Osteoblast (primary cell): ENCODE results near the gene RSPH4A. TPM values are rescaled to one million over a fixed set of nuclear protein-coding genes. Genes with fewer than 3 reads are reported as not detected.
A peak's percentile ranks its signal among the peaks of the same experiment; 100 is the strongest.

ENCODE experiments used
- DNase-seq: peaks from one replicate; pipeline ENCODE4 v3.0.0; 2011; ENCODE audit warnings: low spot score, mixed read lengths; ENCODE audit not compliant: insufficient read length; ENCODE audit errors: missing footprints
- H2AFZ ChIP-seq: 2 replicates; pipeline ENCODE4 v1.6.0; 2011; ENCODE audit warnings: mild to moderate bottlenecking, low read length
- H3K27ac ChIP-seq: 2 replicates; pipeline ENCODE4 v1.5.1; 2011; ENCODE audit warnings: mild to moderate bottlenecking, low read depth, low read length, moderate library complexity
- H3K27me3 ChIP-seq: 2 replicates; pipeline ENCODE4 v1.6.0; 2012; ENCODE audit warnings: mild to moderate bottlenecking, control low read depth, inconsistent platforms, low read length, moderate library complexity; ENCODE audit not compliant: insufficient read depth
- H3K36me3 ChIP-seq: 2 replicates; pipeline ENCODE4 v1.5.1; 2011; ENCODE audit warnings: mild to moderate bottlenecking, low read length, control low read depth, moderate library complexity; ENCODE audit not compliant: insufficient read depth
- H3K4me1 ChIP-seq: 2 replicates; pipeline ENCODE4 v1.5.1; 2011; ENCODE audit warnings: mild to moderate bottlenecking, low read length, control low read depth, moderate library complexity; ENCODE audit not compliant: insufficient read depth
- H3K4me2 ChIP-seq: 2 replicates; pipeline ENCODE4 v1.6.0; 2011; ENCODE audit warnings: mild to moderate bottlenecking, low read length; ENCODE audit not compliant: insufficient read depth
- H3K4me3 ChIP-seq: fragments of 200-600 bp; sonication (generic); 3 replicates; pipeline ENCODE4 v1.5.1; 2012; ENCODE audit warnings: mild to moderate bottlenecking, low read length, inconsistent platforms; ENCODE audit not compliant: insufficient read depth
- H3K79me2 ChIP-seq: 2 replicates; pipeline ENCODE4 v1.6.0; 2012; ENCODE audit warnings: mild to moderate bottlenecking, low read length, control low read depth, inconsistent platforms; ENCODE audit not compliant: insufficient read depth
- H3K9me3 ChIP-seq: 2 replicates; pipeline ENCODE4 v1.5.1; 2011; ENCODE audit warnings: low read depth, low read length, control low read depth
- H4K20me1 ChIP-seq: 2 replicates; pipeline ENCODE4 v1.6.0; 2012; ENCODE audit warnings: mild to moderate bottlenecking, low read length, control low read depth; ENCODE audit not compliant: insufficient read depth
- total RNA-seq: library from RNA; depleted of rRNA; stranded (reverse); fragments of >200 nt; gene quantifications from 2 replicates; pipeline ENCODE4 v1.2.3, GENCODE V29; 2012
- TF ChIP-seq, protein P1 (sequence below): IDR thresholded peaks from 2 replicates; pipeline ENCODE4 v1.5.1; 2011; ENCODE audit warnings: mild to moderate bottlenecking, low read depth, low read length, moderate library complexity; ENCODE audit errors: extremely low read depth

Gene RSPH4A
- total RNA-seq = 0.36 and 0.59 TPM in 2 replicates

DNA sequence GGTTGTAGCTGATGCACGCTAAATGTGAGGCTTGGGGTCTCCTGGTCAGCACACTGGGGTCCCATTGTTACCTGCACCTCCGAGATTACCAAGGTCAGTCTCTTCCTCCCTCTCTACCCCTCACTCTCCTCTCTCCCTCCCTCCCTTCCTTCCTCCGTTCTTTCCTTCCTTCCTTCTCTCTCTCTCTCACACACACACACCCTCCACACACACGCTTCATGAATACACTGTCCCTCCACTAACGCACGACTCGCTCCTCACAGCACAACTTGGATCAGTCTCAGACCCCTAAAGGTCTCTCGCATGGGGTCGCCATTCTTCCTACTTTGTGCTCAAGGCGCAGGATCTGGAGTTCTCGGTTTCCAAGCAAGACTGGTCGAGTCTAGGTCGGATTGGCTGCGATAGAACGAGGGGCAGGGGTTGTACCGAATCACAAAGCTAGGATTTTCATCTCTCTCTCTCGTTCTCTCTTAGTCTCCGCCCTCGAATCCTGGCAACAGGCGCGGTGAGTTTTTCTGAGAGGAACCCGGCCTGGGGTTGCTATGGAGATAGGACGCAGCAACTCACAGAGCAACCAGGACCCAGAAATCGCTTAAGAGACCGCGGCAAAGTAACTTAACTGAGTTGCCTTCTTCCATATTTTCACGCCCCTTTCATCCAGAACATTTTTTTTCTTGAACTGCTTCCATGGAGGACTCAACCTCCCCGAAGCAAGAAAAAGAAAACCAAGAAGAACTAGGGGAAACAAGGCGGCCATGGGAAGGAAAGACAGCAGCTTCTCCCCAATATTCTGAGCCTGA lies at the start of gene RSPH4A:
RSPH4A (plus strand) TSS at position 543 of the 800 bp plus-strand sequence; CDS start at position 688, 145 bp downstream.
- TF ChIP-seq, protein P1, sequence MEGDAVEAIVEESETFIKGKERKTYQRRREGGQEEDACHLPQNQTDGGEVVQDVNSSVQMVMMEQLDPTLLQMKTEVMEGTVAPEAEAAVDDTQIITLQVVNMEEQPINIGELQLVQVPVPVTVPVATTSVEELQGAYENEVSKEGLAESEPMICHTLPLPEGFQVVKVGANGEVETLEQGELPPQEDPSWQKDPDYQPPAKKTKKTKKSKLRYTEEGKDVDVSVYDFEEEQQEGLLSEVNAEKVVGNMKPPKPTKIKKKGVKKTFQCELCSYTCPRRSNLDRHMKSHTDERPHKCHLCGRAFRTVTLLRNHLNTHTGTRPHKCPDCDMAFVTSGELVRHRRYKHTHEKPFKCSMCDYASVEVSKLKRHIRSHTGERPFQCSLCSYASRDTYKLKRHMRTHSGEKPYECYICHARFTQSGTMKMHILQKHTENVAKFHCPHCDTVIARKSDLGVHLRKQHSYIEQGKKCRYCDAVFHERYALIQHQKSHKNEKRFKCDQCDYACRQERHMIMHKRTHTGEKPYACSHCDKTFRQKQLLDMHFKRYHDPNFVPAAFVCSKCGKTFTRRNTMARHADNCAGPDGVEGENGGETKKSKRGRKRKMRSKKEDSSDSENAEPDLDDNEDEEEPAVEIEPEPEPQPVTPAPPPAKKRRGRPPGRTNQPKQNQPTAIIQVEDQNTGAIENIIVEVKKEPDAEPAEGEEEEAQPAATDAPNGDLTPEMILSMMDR = no peak
- Histone ChIP-seq H3K4me2 (peak within 1 kb of the TSS; percentile 93), H3K9me3 (no peaks in the 10 kb centered on the region)

DNA sequence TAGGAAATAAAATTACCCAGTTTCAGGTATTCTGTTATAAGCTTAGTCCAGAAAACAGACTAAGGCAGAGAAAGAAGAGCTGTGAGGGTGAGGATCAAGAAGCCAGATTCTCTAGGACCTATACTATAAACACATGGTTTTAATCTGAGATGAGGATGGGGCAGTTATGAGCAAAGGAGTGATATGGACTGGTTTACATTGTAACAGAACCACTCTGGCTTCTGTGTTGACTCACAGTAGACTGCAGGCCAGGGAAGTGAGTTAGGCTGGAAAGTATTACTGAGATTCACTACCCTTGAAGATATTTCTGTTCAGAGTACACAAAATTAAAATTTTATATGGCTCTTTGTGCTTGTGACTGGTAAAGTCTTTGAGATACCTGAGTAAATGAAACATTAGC lies 48.2 kb upstream of the RSPH4A start:
- H3K4me3 ChIP-seq = no peak overlapping the region
- no peaks in the 10 kb centered on the region for H4K20me1 ChIP-seq
- no peak overlapping the region for H3K4me2 ChIP-seq
- peak; percentile 43 for DNase-seq
- H3K9me3 ChIP-seq = no peaks in the 10 kb centered on the region
- TF ChIP-seq, protein P1 = no peak
- no peak overlapping the region for H2AFZ ChIP-seq
- no peak overlapping the region for H3K27ac ChIP-seq
- no peaks in the 10 kb centered on the region for H3K27me3 ChIP-seq
- no peaks in the 10 kb centered on the region for H3K36me3 ChIP-seq
- peaks cover 34% of the 10 kb centered on the region for H3K79me2 ChIP-seq
- H3K4me1 ChIP-seq = peaks cover 31% of the 10 kb centered on the region

More for the DNA sequence above, at the start of gene RSPH4A:
- Histone ChIP-seq H4K20me1 (no peaks in the 10 kb centered on the region), H2AFZ (peak within 1 kb of the TSS; percentile 97), H3K4me1 (peaks cover 3% of the 10 kb centered on the region), H3K27me3 (no peaks in the 10 kb centered on the region), H3K36me3 (no peaks in the 10 kb centered on the region), H3K27ac (peak within 1 kb of the TSS; percentile 35), H3K4me3 (peak within 1 kb of the TSS; percentile 80), H3K79me2 (no peaks in the 10 kb centered on the region)
- peak; percentile 94 for DNase-seq

DNA sequence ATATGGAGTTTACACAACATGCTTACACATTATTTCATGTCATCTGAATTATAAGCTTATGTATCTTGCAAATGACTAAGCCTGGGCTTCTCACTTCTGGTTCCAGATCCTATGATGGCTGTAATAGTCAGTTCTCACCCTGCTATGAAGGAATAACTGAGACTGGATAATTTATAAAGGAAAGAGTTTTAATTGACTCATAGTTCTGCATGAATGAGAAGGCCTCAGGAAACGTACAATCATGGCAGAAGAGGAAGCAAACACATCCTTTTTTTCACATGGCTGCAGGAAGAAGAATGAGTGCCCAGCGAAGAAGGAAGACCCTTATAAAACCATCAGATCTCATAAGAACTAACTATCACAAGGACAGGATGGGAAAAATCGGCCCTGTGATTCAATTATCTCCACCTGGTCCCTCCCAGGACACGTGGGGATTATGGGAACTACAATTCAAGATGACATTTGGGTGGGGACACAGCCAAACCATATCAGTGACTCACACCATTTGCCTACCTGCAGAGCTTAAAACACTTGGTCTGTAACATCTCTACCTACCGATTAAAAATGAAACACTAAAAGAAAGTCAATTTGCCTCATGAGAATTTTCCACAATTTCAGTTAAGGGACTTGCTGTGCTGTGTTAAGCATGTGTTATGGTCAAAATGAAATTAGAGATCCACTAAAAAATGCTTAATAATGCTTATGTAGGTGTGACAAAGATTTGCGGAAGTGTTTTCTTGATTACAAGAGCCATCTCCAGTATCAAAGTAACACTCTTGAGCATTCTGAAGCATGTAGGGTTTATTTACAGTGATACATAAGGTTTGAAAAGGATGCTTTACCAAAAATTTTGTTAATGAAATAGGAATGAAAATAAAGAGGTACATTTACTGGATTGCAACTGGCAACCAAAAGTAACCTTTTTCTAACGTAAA lies 47.2 kb upstream of the RSPH4A start:
- Histone ChIP-seq H3K4me1 (peaks cover 31% of the 10 kb centered on the region), H4K20me1 (no peaks in the 10 kb centered on the region), H2AFZ (no peak overlapping the region), H3K36me3 (no peaks in the 10 kb centered on the region), H3K4me2 (no peak overlapping the region), H3K9me3 (no peaks in the 10 kb centered on the region), H3K4me3 (no peak overlapping the region), H3K27ac (no peak overlapping the region), H3K79me2 (peaks cover 44% of the 10 kb centered on the region), H3K27me3 (no peaks in the 10 kb centered on the region)
- TF ChIP-seq, protein P1 = no peak
- no peak for DNase-seq
